H9 (cell line): ENCODE measurements around the gene MYO3A. TPM values are rescaled to one million over a fixed set of nuclear protein-coding genes. Genes with fewer than 3 reads are reported as not detected.

Source experiments
- DNase-seq: peaks from one replicate; pipeline ENCODE4 v3.0.0-alpha.2; 2017
- H2AFZ ChIP-seq: one replicate; pipeline ENCODE4 v1.6.1; 2013; ENCODE audit warnings: mild to moderate bottlenecking, low read length, control low read depth, moderate library complexity
- H2AK5ac ChIP-seq: 2 replicates; pipeline ENCODE4 v1.6.1; 2013; ENCODE audit warnings: low read length, control low read depth, mixed read lengths; ENCODE audit not compliant: insufficient read length
- H2BK120ac ChIP-seq: one replicate; pipeline ENCODE4 v1.6.1; 2013; ENCODE audit warnings: low read depth, mild to moderate bottlenecking, low read length, control low read depth, inconsistent platforms; ENCODE audit not compliant: poor library complexity, severe bottlenecking
- H2BK12ac ChIP-seq: 2 replicates; pipeline ENCODE4 v1.6.1; 2013; ENCODE audit warnings: low read length, control low read depth, mixed read lengths, low read depth; ENCODE audit not compliant: insufficient read length
- H2BK15ac ChIP-seq: 2 replicates; pipeline ENCODE4 v1.6.1; 2013; ENCODE audit warnings: low read depth, low read length, control low read depth
- H2BK20ac ChIP-seq: one replicate; pipeline ENCODE4 v1.6.1; 2013; ENCODE audit warnings: low read depth, mild to moderate bottlenecking, low read length, control low read depth, inconsistent platforms; ENCODE audit not compliant: poor library complexity, severe bottlenecking
- H2BK5ac ChIP-seq: 2 replicates; pipeline ENCODE4 v1.6.1; 2013; ENCODE audit warnings: low read length, control low read depth, mixed read lengths; ENCODE audit not compliant: insufficient read length
- H3K14ac ChIP-seq: 2 replicates; pipeline ENCODE4 v1.6.1; 2013; ENCODE audit warnings: low read length, control low read depth; ENCODE audit not compliant: insufficient read depth
- H3K18ac ChIP-seq: 2 replicates; pipeline ENCODE4 v1.6.1; 2013; ENCODE audit warnings: low read depth, mild to moderate bottlenecking, mixed read lengths, low read length, control low read depth; ENCODE audit not compliant: insufficient read length
- H3K23ac ChIP-seq: 2 replicates; pipeline ENCODE4 v1.6.1; 2013; ENCODE audit warnings: low read length, control low read depth, mixed read lengths, low read depth; ENCODE audit not compliant: insufficient read length
- H3K23me2 ChIP-seq: 2 replicates; pipeline ENCODE4 v1.6.1; 2013; ENCODE audit warnings: low read depth, mild to moderate bottlenecking, mixed read lengths, low read length, control low read depth; ENCODE audit not compliant: insufficient read length, poor library complexity, severe bottlenecking
- H3K27ac ChIP-seq: 2 replicates; pipeline ENCODE4 v1.5.1; 2013; ENCODE audit warnings: low read length, control low read depth, mixed read lengths, low read depth; ENCODE audit not compliant: insufficient read length
- H3K27me3 ChIP-seq: 2 replicates; pipeline ENCODE4 v1.6.1; 2013; ENCODE audit warnings: low read length, control low read depth, inconsistent platforms; ENCODE audit not compliant: insufficient read depth
- H3K4ac ChIP-seq: 2 replicates; pipeline ENCODE4 v1.6.1; 2013; ENCODE audit warnings: low read depth, mild to moderate bottlenecking, control low read depth, inconsistent platforms, low read length, moderate library complexity
- H3K4me1 ChIP-seq: 2 replicates; pipeline ENCODE4 v1.6.1; 2013; ENCODE audit warnings: low read length, control low read depth, inconsistent platforms; ENCODE audit not compliant: insufficient read depth
- H3K4me2 ChIP-seq: 2 replicates; pipeline ENCODE4 v1.6.1; 2013; ENCODE audit warnings: low read length, control low read depth, mixed read lengths; ENCODE audit not compliant: insufficient read length, insufficient read depth
- H3K56ac ChIP-seq: 2 replicates; pipeline ENCODE4 v1.6.1; 2013; ENCODE audit warnings: low read depth, mild to moderate bottlenecking, mixed read lengths, low read length, control low read depth; ENCODE audit not compliant: insufficient read length
- H3K79me1 ChIP-seq: 2 replicates; pipeline ENCODE4 v1.6.1; 2013; ENCODE audit warnings: low read depth, mild to moderate bottlenecking, moderate library complexity, low read length, control low read depth, inconsistent platforms; ENCODE audit not compliant: insufficient read depth, poor library complexity, severe bottlenecking
- H3K79me2 ChIP-seq: 2 replicates; pipeline ENCODE4 v1.6.1; 2013; ENCODE audit warnings: low read length, control low read depth, inconsistent platforms; ENCODE audit not compliant: insufficient read depth
- H3K9ac ChIP-seq: 2 replicates; pipeline ENCODE4 v1.6.1; 2013; ENCODE audit warnings: low read length, control low read depth, mixed read lengths; ENCODE audit not compliant: insufficient read length; ENCODE audit errors: extremely low read depth
- H3K9me3 ChIP-seq: one replicate; pipeline ENCODE4 v1.6.1; 2013; ENCODE audit warnings: low read depth, low read length, inconsistent platforms; ENCODE audit not compliant: control insufficient read depth
- H3T11ph ChIP-seq: one replicate; pipeline ENCODE4 v1.6.1; 2013; ENCODE audit warnings: mild to moderate bottlenecking, low read length, control low read depth, inconsistent platforms
- H4K20me1 ChIP-seq: one replicate; pipeline ENCODE4 v1.6.1; 2013; ENCODE audit not compliant: control insufficient read depth, insufficient read length, insufficient read depth
- H4K5ac ChIP-seq: 2 replicates; pipeline ENCODE4 v1.6.1; 2013; ENCODE audit warnings: low read depth, mild to moderate bottlenecking, mixed read lengths, low read length, control low read depth; ENCODE audit not compliant: insufficient read length
- H4K8ac ChIP-seq: replicated peaks from 2 replicates; pipeline ENCODE4 v1.6.1; 2013; ENCODE audit warnings: low read length, control low read depth, mixed read lengths, low read depth; ENCODE audit not compliant: insufficient read length
- H4K91ac ChIP-seq: 2 replicates; pipeline ENCODE4 v1.6.1; 2013; ENCODE audit warnings: low read depth, mild to moderate bottlenecking, moderate library complexity, mixed read lengths, low read length, control low read depth; ENCODE audit not compliant: insufficient read length
- H3K27ac Mint-ChIP-seq, 3 experiments: 2 replicates in 2 of 3; 3 replicates in 1 of 3; pipeline ENCODE4 v1.8.0; 2020 to 2021; ENCODE audit warnings: mixed read lengths in 3 of 3, mild to moderate bottlenecking in 1 of 3, moderate library complexity in 1 of 3
- H3K27me3 Mint-ChIP-seq: 2 replicates; pipeline ENCODE4 v1.8.0; 2021; ENCODE audit warnings: low read depth, mild to moderate bottlenecking, moderate library complexity, mixed read lengths
- H3K36me3 Mint-ChIP-seq, 3 experiments: 2 replicates in 2 of 3; 3 replicates in 1 of 3; pipeline ENCODE4 v1.8.0; 2020 to 2021; ENCODE audit warnings: low read depth in 3 of 3, mixed read lengths in 3 of 3; ENCODE audit not compliant: insufficient read depth in 1 of 3
- H3K4me1 Mint-ChIP-seq, 2 experiments: 2 replicates each; pipeline ENCODE4 v1.8.0; 2020; ENCODE audit warnings: mixed read lengths in 2 of 2
- H3K4me3 Mint-ChIP-seq, 2 experiments: 2 replicates in 1 of 2; 3 replicates in 1 of 2; pipeline ENCODE4 v1.8.0; 2020 to 2021; ENCODE audit warnings: mild to moderate bottlenecking in 2 of 2, mixed read lengths in 2 of 2, moderate library complexity in 1 of 2
- H3K9me3 Mint-ChIP-seq, 2 experiments: 2 replicates in 1 of 2; 3 replicates in 1 of 2; pipeline ENCODE4 v1.8.0; 2020; ENCODE audit warnings: mild to moderate bottlenecking in 2 of 2, mixed read lengths in 2 of 2, moderate library complexity in 1 of 2
- CTCF ChIP-seq: fragments of 200-600 bp; sonication (generic); conservative IDR thresholded peaks from 3 replicates; pipeline ENCODE4 v1.8.0; 2021; ENCODE audit warnings: antibody characterized with exemption, mild to moderate bottlenecking
- WGBS: extraction: QIAGEN DNeasy Blood & Tissue Kit; methylation state at CpG from one replicate; pipeline ENCODE4 v1.1.7; 2013; ENCODE audit warnings: missing lambda C conversion rate, low lambda C conversion rate, mixed read lengths; ENCODE audit not compliant: insufficient read length; ENCODE audit errors: extremely low coverage; 5-methylcytosine and 5-hydroxymethylcytosine counted together
- total RNA-seq: library from RNA; stranded (reverse); gene quantifications from 2 replicates; pipeline ENCODE4 v1.2.1, GENCODE V29; 2021

The MYO3A gene
- total RNA-seq, 1 experiment from 2014 or later = 4.3 TPM

DNA sequence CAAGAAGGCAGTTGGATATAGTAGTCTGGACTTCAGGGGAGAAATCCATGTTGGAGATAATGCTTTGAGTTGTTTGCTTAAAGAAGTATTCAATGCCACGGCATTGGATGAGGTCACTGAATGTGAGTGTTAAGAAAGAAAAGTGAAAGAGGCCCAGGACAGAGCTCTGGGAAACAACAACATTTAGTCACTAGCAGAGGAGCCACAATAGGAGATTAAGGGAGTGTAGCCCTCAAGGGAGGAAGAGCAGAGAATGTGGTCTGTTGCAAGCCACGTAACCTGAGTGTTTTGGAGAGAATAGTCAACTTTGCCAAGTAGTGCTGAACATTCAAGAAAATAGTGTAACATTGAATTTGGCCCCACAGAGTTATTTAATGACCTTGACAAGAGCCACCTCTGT is 114.7 kb downstream of the MYO3A start:
- Histone ChIP-seq H3K4ac (no peak overlapping the region), H3K56ac (no peak overlapping the region), H3T11ph (no peak overlapping the region), H2BK12ac (no peak overlapping the region), H3K23me2 (no peaks in the 10 kb centered on the region), H2AFZ (no peak overlapping the region), H3K14ac (no peak overlapping the region), H2BK20ac (no peak overlapping the region), H3K27me3 (no peaks in the 10 kb centered on the region), H3K4me1 (no peaks in the 10 kb centered on the region), H2AK5ac (no peak overlapping the region), H4K20me1 (no peaks in the 10 kb centered on the region), H2BK120ac (no peak overlapping the region), H3K27ac (no peak overlapping the region), H3K9ac (no peak overlapping the region), H3K4me2 (no peak overlapping the region), H4K5ac (no peak overlapping the region), H2BK5ac (no peak overlapping the region), H3K79me1 (no peaks in the 10 kb centered on the region), H3K9me3 (no peaks in the 10 kb centered on the region), H2BK15ac (no peak overlapping the region), H3K18ac (no peak overlapping the region), H4K8ac (no peak overlapping the region), H4K91ac (no peak overlapping the region), H3K23ac (no peak overlapping the region), H3K79me2 (no peaks in the 10 kb centered on the region)
- Mint-ChIP-seq H3K4me1 (no peaks in the 10 kb centered on the region), H3K36me3 (peaks cover 0 to 1% (median 0%) of the 10 kb centered on the region in 3 experiments; a peak in 2 of 7 replicates), H3K4me3 (no peak overlapping the region), H3K9me3 (peaks cover 0 to under 1% of the 10 kb centered on the region in 2 experiments; a peak in 1 of 5 replicates), H3K27ac (no peak overlapping the region), H3K27me3 (no peaks in the 10 kb centered on the region)
- no peak for DNase-seq
- WGBS = no CpG with 5 or more reads among the region's 2 CpGs
- TF ChIP-seq CTCF = no peak
